Spleen (tissue), 7 donors: Measurements from ENCODE around the gene GALNT7.
A peak's percentile ranks its signal among the peaks of the same experiment; 100 is the strongest.

Experiments used
- CTCF ChIP-seq, 11 experiments: fragments of 200-600 bp in 7 of 11; fragments of 450-650 bp in 4 of 11; sonication (generic) in 4 of 11; IDR thresholded peaks in 8 of 11; conservative IDR thresholded peaks in 3 of 11; 1 replicate in 7 of 11; 2 replicates in 4 of 11; pipeline versions ENCODE4 v1.4.0 to v1.8.0; 2016 to 2021; ENCODE audit warnings: antibody characterized with exemption in 11 of 11, inconsistent platforms in 4 of 11, mild to moderate bottlenecking in 1 of 11
- POLR2AphosphoS5 ChIP-seq, 3 donors: sonication (generic); formaldehyde crosslinking; IDR thresholded peaks; one replicate each; pipeline ENCODE4 v1.5.1; 2017; ENCODE audit warnings: antibody characterized with exemption in 3 of 3
- donor health status: DM: no; HTN: no; CAD: no; lungs with moderate emphysema.
- donor health status: DM: no; HTN: no; CAD: no.
- donor health status: DM: no; HTN: no; CAD: no.

DNA sequence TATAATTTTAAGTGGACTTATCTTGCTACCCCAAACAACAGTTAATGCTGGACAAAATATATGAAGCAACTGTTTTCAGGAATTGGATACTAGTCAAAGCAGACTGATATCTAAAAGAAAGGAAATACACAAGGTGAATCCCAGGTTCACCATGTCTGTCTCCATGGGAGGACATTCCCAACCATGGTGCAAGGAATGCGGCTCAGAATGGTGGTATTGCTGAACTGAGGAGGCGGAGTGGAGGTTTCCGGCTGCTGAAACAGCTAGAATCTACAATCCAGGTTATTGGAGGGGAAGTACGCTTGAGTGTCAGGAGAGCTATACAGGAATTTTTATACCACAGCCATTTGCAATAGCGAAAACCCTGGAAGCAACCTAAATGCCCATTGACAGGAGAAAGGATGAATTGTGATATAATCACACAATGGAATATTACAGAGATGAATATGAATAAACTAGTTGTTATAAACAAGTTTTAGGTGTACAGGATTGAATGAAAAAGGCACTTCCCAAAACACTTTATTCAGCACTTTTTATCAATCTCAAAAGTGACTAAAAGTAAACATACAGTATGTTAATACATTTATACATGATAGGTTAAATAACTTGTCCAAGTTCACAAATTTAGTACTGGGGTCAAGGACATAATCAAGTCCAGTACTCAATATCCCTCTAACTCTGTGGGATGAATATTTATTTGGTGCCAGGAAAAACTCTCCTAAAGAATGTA lies 156.6 kb downstream of the GALNT7 start:
- TF ChIP-seq CTCF (IDR thresholded peaks at IDR 0.05 in 8 of 11, conservative IDR thresholded peaks at IDR 0.05 in 3 of 11) (no peak), POLR2AphosphoS5 (IDR thresholded peaks at IDR 0.05) (peak in 1 of 3 donors; percentile 18)
